Measurements from ENCODE around the gene KRT84.

The KRT84 gene

GRCh38 chr12:52419656-52420055 is 34.2 kb upstream of the KRT84 start:
- TF ChIP-seq MYC (IDR thresholded peaks at IDR 0.05; ENCODE audit: low read depth, low read length): no peak
- TF ChIP-seq, protein P1, sequence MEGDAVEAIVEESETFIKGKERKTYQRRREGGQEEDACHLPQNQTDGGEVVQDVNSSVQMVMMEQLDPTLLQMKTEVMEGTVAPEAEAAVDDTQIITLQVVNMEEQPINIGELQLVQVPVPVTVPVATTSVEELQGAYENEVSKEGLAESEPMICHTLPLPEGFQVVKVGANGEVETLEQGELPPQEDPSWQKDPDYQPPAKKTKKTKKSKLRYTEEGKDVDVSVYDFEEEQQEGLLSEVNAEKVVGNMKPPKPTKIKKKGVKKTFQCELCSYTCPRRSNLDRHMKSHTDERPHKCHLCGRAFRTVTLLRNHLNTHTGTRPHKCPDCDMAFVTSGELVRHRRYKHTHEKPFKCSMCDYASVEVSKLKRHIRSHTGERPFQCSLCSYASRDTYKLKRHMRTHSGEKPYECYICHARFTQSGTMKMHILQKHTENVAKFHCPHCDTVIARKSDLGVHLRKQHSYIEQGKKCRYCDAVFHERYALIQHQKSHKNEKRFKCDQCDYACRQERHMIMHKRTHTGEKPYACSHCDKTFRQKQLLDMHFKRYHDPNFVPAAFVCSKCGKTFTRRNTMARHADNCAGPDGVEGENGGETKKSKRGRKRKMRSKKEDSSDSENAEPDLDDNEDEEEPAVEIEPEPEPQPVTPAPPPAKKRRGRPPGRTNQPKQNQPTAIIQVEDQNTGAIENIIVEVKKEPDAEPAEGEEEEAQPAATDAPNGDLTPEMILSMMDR (IDR thresholded peaks at IDR 0.05; ENCODE audit: low read depth, low read length): no peak
- no peak for TF ChIP-seq POLR2A (IDR thresholded peaks at IDR 0.05; ENCODE audit: extremely low read depth, insufficient read length)
- TF ChIP-seq MAX (IDR thresholded peaks at IDR 0.05; ENCODE audit: low read depth, low read length): no peak
- no peak for DNase-seq (ENCODE audit: low read depth)
- H3K4me3 ChIP-seq (ENCODE audit: low read depth, low read length): no peak overlapping the region

DNA sequence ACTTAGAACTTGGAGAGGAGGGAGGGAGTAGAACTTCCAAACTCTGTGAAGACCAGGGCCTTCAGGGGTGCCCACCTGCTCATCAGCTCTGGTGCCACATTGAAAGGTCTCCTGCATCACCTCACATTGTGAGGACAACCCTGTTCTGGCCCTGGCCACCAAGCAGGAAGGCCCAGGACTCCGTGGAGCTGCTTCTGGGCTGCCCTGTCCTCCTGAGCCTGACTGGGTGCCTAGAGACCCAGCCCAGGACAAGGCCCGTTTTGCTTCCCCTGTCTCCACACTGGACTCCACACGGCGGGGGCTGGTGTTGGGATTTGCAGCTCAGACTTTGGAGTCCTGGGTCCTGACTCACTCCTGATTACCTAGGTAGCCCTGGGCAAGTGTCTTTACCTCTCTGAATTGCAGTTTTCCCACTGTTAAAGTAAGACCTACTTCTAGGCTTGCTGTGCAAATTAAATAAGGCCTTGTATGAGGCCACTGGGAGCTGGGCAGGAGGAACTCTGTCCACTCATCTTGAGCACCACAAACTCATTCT is 33.2 kb upstream of the KRT84 start:
- no peak for DNase-seq (ENCODE audit: low read depth)
- H3K4me3 ChIP-seq (ENCODE audit: low read depth, low read length): no peak overlapping the region
- no peak for TF ChIP-seq MAX (IDR thresholded peaks at IDR 0.05; ENCODE audit: low read depth, low read length)

DNA sequence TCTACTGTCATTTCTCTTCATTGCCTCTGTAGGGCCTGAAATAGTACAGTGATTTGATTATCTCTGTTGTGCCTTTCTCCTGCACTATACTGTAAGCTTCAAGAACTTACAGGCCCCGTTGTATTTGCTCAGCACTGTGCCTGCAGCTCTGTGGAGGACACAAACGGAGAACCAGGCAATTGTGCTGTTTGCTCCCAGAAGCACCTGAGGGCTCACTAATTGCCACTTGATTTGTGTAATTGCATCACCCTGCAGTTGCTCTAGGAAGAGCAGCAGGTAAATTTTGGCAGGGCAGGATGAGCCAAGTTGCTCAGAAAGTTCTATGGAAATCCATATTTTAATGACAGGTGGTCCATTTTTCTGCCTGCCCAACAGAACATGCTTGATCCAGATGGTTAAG is 32.3 kb upstream of the KRT84 start:
- no peak overlapping the region for H3K4me3 ChIP-seq (ENCODE audit: low read depth, low read length)
- TF ChIP-seq POLR2A (IDR thresholded peaks at IDR 0.05; ENCODE audit: extremely low read depth, insufficient read length): no peak
- TF ChIP-seq MAX (IDR thresholded peaks at IDR 0.05; ENCODE audit: low read depth, low read length): no peak
- TF ChIP-seq MYC (IDR thresholded peaks at IDR 0.05; ENCODE audit: low read depth, low read length): no peak
- TF ChIP-seq, protein P1 (IDR thresholded peaks at IDR 0.05; ENCODE audit: low read depth, low read length): no peak
- no peak for DNase-seq (ENCODE audit: low read depth)

DNA sequence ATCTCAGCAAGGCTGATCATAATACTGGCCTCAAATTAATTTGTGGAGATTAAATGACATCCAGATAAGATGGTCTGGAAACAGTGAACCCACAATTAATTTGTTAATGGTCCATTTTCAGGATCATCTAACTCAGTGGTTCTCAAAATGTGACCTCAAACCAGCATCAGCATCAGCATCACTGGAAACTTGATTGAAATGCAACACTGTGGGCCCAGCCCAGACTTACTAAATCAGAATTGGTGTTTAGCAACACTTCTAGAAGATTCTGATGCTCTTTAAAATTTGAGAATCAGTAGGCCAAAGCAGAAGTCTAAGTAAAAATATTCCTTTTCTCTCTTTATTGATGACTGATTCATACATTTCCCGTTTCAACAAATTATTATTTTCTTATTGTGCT is 31.3 kb upstream of the KRT84 start:
- DNase-seq (ENCODE audit: low read depth): no peak
- no peak overlapping the region for H3K4me3 ChIP-seq (ENCODE audit: low read depth, low read length)
- no peak for TF ChIP-seq MAX (IDR thresholded peaks at IDR 0.05; ENCODE audit: low read depth, low read length)
- TF ChIP-seq POLR2A (IDR thresholded peaks at IDR 0.05; ENCODE audit: extremely low read depth, insufficient read length): no peak
- TF ChIP-seq MYC (IDR thresholded peaks at IDR 0.05; ENCODE audit: low read depth, low read length): no peak
- TF ChIP-seq, protein P1 (IDR thresholded peaks at IDR 0.05; ENCODE audit: low read depth, low read length): no peak

DNA sequence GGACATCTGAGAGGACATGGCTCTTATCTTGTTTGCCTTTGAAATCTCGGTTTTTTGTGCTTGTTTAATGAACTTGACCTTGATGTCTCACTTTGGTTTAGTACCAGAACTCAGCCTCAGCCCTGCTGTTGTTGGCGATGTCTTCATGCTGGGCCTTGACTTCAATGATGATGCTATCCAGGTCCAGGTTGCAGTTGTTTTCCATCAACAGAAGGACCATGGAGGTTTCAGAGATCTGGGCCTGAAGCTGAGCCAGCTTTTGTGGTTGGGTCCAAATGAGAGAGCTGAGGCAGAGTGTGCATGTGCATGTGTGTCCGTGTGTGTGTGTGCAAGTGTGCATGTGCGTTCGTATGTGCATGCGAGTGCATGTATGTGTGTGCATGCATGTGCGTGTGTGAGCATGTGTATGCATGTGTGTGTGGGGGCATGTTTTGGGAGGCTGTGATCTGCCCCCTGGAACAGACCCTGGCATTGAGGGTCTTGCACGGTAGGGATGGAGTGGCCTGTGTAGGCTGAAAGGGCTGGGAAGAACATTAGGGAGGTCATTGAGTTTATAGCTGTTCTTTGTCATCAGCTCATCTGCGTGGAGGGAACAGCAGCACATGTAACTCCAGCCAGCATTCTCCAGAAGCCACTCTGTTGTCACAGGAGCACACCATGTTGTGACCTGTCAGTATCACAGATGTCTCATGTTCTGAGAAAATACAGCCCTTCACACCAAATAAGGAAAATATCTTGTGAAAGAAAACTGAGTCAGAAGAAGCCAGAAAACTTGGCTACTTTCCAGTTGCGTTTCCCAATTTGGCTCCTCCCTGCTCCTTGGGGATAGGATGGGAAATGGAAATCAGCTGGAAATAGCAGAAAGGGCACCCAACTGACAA is 30.7 kb upstream of the KRT84 start:
- H3K4me3 ChIP-seq (ENCODE audit: low read depth, low read length): no peak overlapping the region
- TF ChIP-seq MYC (IDR thresholded peaks at IDR 0.05; ENCODE audit: low read depth, low read length): no peak
- TF ChIP-seq POLR2A (IDR thresholded peaks at IDR 0.05; ENCODE audit: extremely low read depth, insufficient read length): no peak
- TF ChIP-seq, protein P1 (IDR thresholded peaks at IDR 0.05; ENCODE audit: low read depth, low read length): no peak
- TF ChIP-seq MAX (IDR thresholded peaks at IDR 0.05; ENCODE audit: low read depth, low read length): no peak
- no peak for DNase-seq (ENCODE audit: low read depth)

DNA sequence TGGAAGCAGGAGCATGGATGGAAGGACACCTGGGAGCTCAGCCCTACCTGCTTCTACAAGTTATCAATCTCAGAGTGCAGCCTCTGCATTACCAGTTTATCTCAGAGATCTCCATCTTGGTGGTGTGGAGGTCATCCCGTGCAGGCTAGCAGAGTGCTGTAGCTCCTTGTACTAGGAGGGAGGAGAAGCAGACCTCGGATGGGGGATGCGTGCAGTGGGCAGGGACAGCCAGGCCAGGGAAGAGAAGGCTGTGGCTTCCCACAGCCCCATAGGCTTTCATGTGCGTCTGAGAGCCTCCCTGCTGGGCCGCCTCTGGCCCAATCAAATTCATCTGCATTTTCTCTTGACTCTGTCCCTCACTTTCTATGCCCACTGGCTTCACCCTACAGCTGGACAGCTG is 29.5 kb upstream of the KRT84 start:
- H3K4me3 ChIP-seq (ENCODE audit: low read depth, low read length): no peak overlapping the region
- no peak for DNase-seq (ENCODE audit: low read depth)
- TF ChIP-seq MAX (IDR thresholded peaks at IDR 0.05; ENCODE audit: low read depth, low read length) (no peak), POLR2A (IDR thresholded peaks at IDR 0.05; ENCODE audit: extremely low read depth, insufficient read length) (no peak), MYC (IDR thresholded peaks at IDR 0.05; ENCODE audit: low read depth, low read length) (no peak)
- TF ChIP-seq, protein P1 (IDR thresholded peaks at IDR 0.05; ENCODE audit: low read depth, low read length): no peak

Measured in NB4 (cell line).